Esophagus muscularis mucosa (tissue), 4 donors: ENCODE measurements around the gene LEP. TPM values are rescaled to one million over a fixed set of nuclear protein-coding genes. Genes with fewer than 3 reads are reported as not detected.

Source experiments
- DNase-seq: peaks from one replicate; pipeline ENCODE4 v3.0.0-alpha.2; 2017; ENCODE audit errors: extremely low spot score
- H3K27ac ChIP-seq, 4 donors: fragments of 200-600 bp; sonication (generic); replicated peaks in 1 of 4; 1 replicate in 3 of 4; 2 replicates in 1 of 4; pipeline ENCODE4 v1.5.1; 2016 to 2019; ENCODE audit warnings: mild to moderate bottlenecking in 1 of 4
- H3K27me3 ChIP-seq, 4 donors: fragments of 200-600 bp; sonication (generic); one replicate each; pipeline versions ENCODE4 v1.5.1 to v1.6.0; 2016 to 2019
- H3K36me3 ChIP-seq, 4 donors: fragments of 200-600 bp; sonication (generic); one replicate each; pipeline ENCODE4 v1.5.1; 2016 to 2019
- H3K4me1 ChIP-seq, 4 donors: fragments of 200-600 bp; sonication (generic); one replicate each; pipeline ENCODE4 v1.5.1; 2016 to 2019
- H3K4me3 ChIP-seq, 4 donors: fragments of 200-600 bp; sonication (generic); 1 replicate in 2 of 4; 2 replicates in 2 of 4; pipeline ENCODE4 v1.5.1; 2016 to 2019; ENCODE audit warnings: mild to moderate bottlenecking in 4 of 4, moderate library complexity in 1 of 4
- H3K9me3 ChIP-seq, 4 donors: fragments of 200-600 bp; sonication (generic); 1 replicate in 3 of 4; 2 replicates in 1 of 4; pipeline ENCODE4 v1.5.1; 2016 to 2019
- EP300 ChIP-seq: sonication (generic); formaldehyde crosslinking; IDR thresholded peaks from one replicate; pipeline ENCODE4 v1.6.1; 2017; ENCODE audit warnings: antibody characterized with exemption
- POLR2A ChIP-seq: fragments of 450-650 bp; IDR thresholded peaks from one replicate; pipeline ENCODE4 v1.6.1; 2017; ENCODE audit warnings: antibody characterized with exemption, moderate library complexity, mild to moderate bottlenecking, low read depth
- POLR2AphosphoS5 ChIP-seq, 2 donors: sonication (generic); formaldehyde crosslinking; IDR thresholded peaks; one replicate each; pipeline ENCODE4 v1.6.1; 2017; ENCODE audit warnings: antibody characterized with exemption in 2 of 2
- WGBS: methylation state at CpG from one replicate; pipeline ENCODE4 v1.1.5; 2018; 5-methylcytosine and 5-hydroxymethylcytosine counted together
- intact Hi-C: fragments of 100-400 bp; cut with DNase I; formaldehyde crosslinking; loops from one replicate; pipeline ENCODE4 v1.15.1; 2023
- total RNA-seq, 4 donors: library from RNA; depleted of rRNA; stranded (reverse); fragments of >200 nt; gene quantifications; one replicate each; pipeline versions ENCODE4 v1.1.0 to v1.2.1, GENCODE V29; 2016
- TF ChIP-seq, protein P1 (sequence below), 3 experiments: fragments of 200-600 bp in 2 of 3; fragments of 450-650 bp in 1 of 3; sonication (generic) in 2 of 3; IDR thresholded peaks; one replicate each; pipeline ENCODE4 v1.5.1; 2017 to 2019; ENCODE audit warnings: antibody characterized with exemption in 3 of 3, mild to moderate bottlenecking in 2 of 3, moderate library complexity in 1 of 3

LEP gene
- total RNA-seq, 4 donors from 2014 or later, result not detected

DNA sequence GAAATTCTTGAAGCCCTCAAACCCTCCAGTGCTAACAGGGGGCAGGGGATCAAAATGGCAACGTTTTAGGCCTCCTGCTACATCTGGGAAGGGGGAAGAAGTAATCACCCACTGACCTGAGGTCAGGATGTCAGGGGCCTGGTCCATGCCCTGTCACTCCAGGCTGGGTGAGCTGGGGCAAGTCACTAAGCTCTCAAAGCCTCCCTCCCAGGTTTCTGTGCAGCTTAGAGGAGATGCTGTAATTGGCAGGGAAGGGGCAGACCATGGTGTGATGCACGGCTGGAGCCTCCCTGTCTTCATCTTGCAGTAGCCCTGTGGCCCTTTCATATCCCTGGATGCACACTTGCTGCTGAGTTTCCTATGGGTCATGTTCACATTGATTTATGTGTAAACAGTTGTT is 27.2 kb downstream of the LEP start:
- intact Hi-C loops, result no loop called here
- peaks cover 0 to 31% (median 7%) of the 10 kb centered on the region in 4 donors for H3K27me3 ChIP-seq

DNA sequence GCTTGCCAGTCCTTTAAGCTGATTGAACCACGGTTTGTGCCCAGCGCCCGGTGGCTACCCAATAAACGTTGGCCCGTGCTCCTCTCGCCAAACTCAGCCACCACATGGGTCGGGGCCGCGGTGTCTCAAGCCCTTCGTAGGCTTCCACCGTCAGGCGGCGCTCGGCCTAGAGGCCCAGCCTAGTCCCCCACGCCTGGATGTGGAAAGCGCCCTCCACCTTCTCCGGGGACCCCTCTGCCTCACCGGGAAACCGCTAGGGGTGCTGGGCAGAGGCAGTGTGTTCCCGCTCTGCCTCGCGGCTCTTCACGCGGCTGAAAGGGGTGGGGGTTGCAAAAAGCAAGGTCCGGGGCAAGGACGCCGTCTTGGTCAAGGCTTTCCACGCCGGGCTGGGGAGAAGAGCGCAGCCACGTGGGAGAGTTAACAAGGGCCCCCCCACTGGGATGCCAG is 29.8 kb downstream of the LEP start:
- intact Hi-C loops, result no loop called here
- H3K27ac ChIP-seq, result no peak overlapping the region
- no peaks in the 10 kb centered on the region for H3K9me3 ChIP-seq
- H3K4me3 ChIP-seq, result peak overlapping the region in 2 of 4 donors; percentile 30 to 49
- TF ChIP-seq POLR2AphosphoS5 (IDR thresholded peaks at IDR 0.05) (no peak), POLR2A (no peak), EP300 (no peak)
- TF ChIP-seq, protein P1, sequence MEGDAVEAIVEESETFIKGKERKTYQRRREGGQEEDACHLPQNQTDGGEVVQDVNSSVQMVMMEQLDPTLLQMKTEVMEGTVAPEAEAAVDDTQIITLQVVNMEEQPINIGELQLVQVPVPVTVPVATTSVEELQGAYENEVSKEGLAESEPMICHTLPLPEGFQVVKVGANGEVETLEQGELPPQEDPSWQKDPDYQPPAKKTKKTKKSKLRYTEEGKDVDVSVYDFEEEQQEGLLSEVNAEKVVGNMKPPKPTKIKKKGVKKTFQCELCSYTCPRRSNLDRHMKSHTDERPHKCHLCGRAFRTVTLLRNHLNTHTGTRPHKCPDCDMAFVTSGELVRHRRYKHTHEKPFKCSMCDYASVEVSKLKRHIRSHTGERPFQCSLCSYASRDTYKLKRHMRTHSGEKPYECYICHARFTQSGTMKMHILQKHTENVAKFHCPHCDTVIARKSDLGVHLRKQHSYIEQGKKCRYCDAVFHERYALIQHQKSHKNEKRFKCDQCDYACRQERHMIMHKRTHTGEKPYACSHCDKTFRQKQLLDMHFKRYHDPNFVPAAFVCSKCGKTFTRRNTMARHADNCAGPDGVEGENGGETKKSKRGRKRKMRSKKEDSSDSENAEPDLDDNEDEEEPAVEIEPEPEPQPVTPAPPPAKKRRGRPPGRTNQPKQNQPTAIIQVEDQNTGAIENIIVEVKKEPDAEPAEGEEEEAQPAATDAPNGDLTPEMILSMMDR (IDR thresholded peaks at IDR 0.05), result no peak
- H3K36me3 ChIP-seq, result no peaks in the 10 kb centered on the region
- H3K4me1 ChIP-seq, result peaks cover 23 to 35% (median 34%) of the 10 kb centered on the region in 4 donors
- 45% methylated on average over 18 of the region's 31 CpGs for WGBS
- DNase-seq, result no peak
- peaks cover 0 to 31% (median 7%) of the 10 kb centered on the region in 4 donors for H3K27me3 ChIP-seq

More for the DNA sequence above, 27.2 kb downstream of the LEP start:
- WGBS, result 58% methylated on average over 2 of the region's 2 CpGs
- Histone ChIP-seq H3K27ac (no peak overlapping the region), H3K4me1 (peaks cover 23 to 35% (median 34%) of the 10 kb centered on the region in 4 donors), H3K9me3 (no peaks in the 10 kb centered on the region), H3K4me3 (no peak overlapping the region), H3K36me3 (no peaks in the 10 kb centered on the region)
- DNase-seq, result no peak
- no peak for TF ChIP-seq POLR2AphosphoS5 (IDR thresholded peaks at IDR 0.05)

DNA sequence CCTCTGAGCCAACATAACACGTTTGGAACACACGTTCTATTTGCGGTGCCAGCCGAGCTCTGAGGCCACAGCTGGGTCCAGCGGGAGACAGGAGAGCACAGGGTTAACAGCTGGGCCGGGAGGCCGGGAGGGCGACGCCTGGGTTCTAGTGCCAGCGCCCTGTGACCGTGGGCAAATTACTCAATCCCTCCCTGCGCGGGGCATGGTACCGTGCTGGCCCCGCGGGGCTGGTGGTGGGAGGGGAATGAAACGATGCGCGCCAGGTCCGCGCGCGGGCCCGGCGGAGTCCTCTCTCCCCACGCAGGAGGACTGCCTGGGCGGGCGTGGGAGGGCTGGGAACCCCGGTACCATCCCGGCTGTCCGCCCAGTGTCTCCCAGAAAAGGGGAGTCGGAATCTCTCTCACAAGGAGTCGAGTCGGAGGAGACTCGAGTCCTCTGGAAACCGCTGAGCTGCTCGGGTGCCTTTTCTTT is 30.4 kb downstream of the LEP start:
- WGBS, result 30% methylated on average over 10 of the region's 37 CpGs
- intact Hi-C loops, result no loop called here
- Histone ChIP-seq H3K27me3 (peaks cover 0 to 31% (median 7%) of the 10 kb centered on the region in 4 donors), H3K4me3 (peak overlapping the region; percentile 7 to 49 (median 33)), H3K27ac (no peak overlapping the region), H3K4me1 (peaks cover 23 to 31% (median 29%) of the 10 kb centered on the region in 4 donors), H3K9me3 (no peaks in the 10 kb centered on the region), H3K36me3 (no peaks in the 10 kb centered on the region)
- no peak for DNase-seq
- TF ChIP-seq POLR2AphosphoS5 (IDR thresholded peaks at IDR 0.05) (no peak), POLR2A (no peak), EP300 (no peak)
- TF ChIP-seq, protein P1 (IDR thresholded peaks at IDR 0.05), result no peak

DNA sequence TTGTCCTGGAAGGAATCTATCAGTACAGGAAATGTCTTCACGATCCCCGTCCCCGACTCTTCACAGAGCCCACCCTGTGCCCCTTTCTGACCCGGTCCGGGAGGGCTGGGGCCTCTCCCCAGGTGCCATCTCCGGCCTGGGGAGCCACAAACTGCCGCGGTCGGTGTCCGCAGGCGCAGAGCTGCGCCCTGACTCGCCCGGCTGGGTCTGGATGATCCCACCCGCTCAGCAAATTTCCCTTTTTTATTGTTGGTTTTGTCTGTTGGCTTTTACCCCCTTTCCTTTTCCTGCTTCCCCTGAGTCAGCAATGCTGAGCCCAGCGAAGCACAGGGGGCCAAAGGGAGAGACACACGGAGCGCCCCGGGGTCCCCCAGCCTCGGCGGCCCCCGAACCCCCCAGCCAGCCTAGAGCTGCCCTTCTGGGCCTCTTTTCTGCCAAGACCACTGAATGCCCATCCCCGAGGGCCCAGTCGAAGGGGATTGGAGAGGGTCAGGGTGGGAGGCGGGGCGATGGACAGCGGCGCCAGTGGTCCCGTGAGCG is 30.9 kb downstream of the LEP start:
- no peak for DNase-seq
- no peak overlapping the region for H3K27ac ChIP-seq
- TF ChIP-seq POLR2A (no peak), POLR2AphosphoS5 (IDR thresholded peaks at IDR 0.05) (no peak), EP300 (no peak)
- TF ChIP-seq, protein P1 (IDR thresholded peaks at IDR 0.05), result no peak
- intact Hi-C loops, result no loop called here
- H3K27me3 ChIP-seq, result peaks cover 0 to 31% (median 7%) of the 10 kb centered on the region in 4 donors
- no peaks in the 10 kb centered on the region for H3K9me3 ChIP-seq
- peaks cover 19 to 26% (median 24%) of the 10 kb centered on the region in 4 donors for H3K4me1 ChIP-seq
- WGBS, result 40% methylated on average over 25 of the region's 30 CpGs
- H3K4me3 ChIP-seq, result peak overlapping the region; percentile 7 to 49 (median 33)
- no peaks in the 10 kb centered on the region for H3K36me3 ChIP-seq

DNA sequence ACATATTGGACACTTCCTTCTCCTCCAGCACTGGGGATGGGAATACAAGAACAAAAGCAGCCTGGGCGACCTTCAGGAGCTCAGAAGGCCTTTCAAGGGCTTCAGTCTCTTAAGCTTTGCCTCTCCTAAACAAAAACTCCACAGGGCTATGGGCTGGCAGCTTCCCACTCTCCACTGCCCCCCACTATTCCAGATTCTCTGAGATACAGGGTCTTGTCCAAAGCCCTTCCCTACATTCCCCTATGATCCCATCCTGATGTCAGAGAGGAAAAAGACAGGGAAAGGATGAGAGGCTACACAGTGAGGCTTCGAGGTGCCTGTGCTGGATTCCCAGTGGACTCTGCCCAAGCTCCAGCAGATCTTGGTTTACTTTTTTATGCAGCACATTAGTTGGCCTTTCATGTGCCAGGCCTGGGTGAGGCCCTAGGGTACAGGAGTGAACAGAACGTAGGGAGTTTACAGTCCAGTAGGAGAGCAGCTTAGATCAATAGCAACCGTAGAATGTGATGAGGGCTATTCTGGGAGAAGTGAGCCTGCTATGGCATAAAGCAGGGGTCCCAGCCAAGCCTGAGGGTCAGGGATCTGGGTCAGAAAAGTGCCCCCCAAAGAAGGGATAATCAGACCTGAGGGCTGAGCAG is 33.3 kb downstream of the LEP start:
- 88% methylated on average over 4 of the region's 4 CpGs for WGBS
- no peak overlapping the region for H3K27ac ChIP-seq
- H3K27me3 ChIP-seq, result peaks cover 0 to 26% (median 7%) of the 10 kb centered on the region in 4 donors
- intact Hi-C loops, result no loop called here
- H3K4me3 ChIP-seq, result no peak overlapping the region
- no peak for DNase-seq
- no peaks in the 10 kb centered on the region for H3K9me3 ChIP-seq
- peaks cover 14 to 19% (median 17%) of the 10 kb centered on the region in 4 donors for H3K4me1 ChIP-seq
- TF ChIP-seq POLR2A (no peak), EP300 (no peak), POLR2AphosphoS5 (IDR thresholded peaks at IDR 0.05) (no peak)
- TF ChIP-seq, protein P1 (IDR thresholded peaks at IDR 0.05), result no peak
- H3K36me3 ChIP-seq, result no peaks in the 10 kb centered on the region
